Activated T-cell treated with anti-CD3 and anti-CD28 coated beads, Interleukin-2, amount 50 U/mL, for 4 hours (primary cell): Measurements from ENCODE around the gene NLGN1. TPM values are rescaled to one million over a fixed set of nuclear protein-coding genes. Genes with fewer than 3 reads are reported as not detected.

ENCODE experiments used
- ATAC-seq, 2 donors: fragments of 200-7000 bp; cut with Tn5 transposase; one replicate each; pipeline ENCODE4 v1.10.0; 2021
- DNase-seq: peaks from one replicate; pipeline ENCODE4 v3.0.0-alpha.2; 2020
- H3K27me3 Mint-ChIP-seq: one replicate; pipeline ENCODE4 v1.8.0; 2021; ENCODE audit warnings: low read depth, mixed read lengths
- H3K36me3 Mint-ChIP-seq: one replicate; pipeline ENCODE4 v1.8.0; 2022; ENCODE audit warnings: mixed read lengths; ENCODE audit not compliant: insufficient read depth
- H3K4me1 Mint-ChIP-seq: one replicate; pipeline ENCODE4 v1.8.0; 2021; ENCODE audit warnings: low read depth, mixed read lengths
- H3K4me3 Mint-ChIP-seq: one replicate; pipeline ENCODE4 v1.8.0; 2021; ENCODE audit warnings: mild to moderate bottlenecking, moderate library complexity, mixed read lengths
- H3K9me3 Mint-ChIP-seq: one replicate; pipeline ENCODE4 v1.8.0; 2021; ENCODE audit warnings: mixed read lengths
- total RNA-seq, 3 donors: library from RNA; stranded (reverse); gene quantifications; one replicate each; pipeline ENCODE4 v1.2.1, GENCODE V29; 2021

Gene NLGN1
- total RNA-seq, 3 donors from 2014 or later = not detected

- Mint-ChIP-seq H3K36me3 (no peaks in the 10 kb centered on the region), H3K4me3 (no peak overlapping the region), H3K27me3 (no peaks in the 10 kb centered on the region), H3K4me1 (no peaks in the 10 kb centered on the region), H3K9me3 (peaks cover 7% of the 10 kb centered on the region)
- DNase-seq (no peak), ATAC-seq (no peak)
These were observed 572.7 kb downstream of the NLGN1 start for GRCh38 chr3:173970281-173970680.

DNA sequence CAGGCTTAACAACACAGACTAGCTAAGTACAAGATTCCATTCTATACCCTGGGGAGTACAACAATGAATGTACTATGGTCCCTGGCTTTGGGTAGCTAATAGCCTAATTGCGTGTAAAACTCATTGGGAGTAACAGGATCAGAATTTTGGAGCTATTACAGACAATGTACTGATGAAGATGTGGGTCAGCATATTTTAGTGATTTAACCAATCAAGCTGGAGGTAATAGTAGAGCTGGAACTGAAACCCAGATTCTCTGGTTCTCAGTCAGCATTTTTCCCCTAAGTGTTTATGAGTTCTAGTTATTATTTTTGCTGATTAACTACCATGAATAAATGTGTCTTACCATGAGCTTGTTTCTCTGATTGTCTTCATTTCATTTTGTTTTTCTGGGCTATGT, 578.7 kb downstream of the NLGN1 start:
- H3K27me3 Mint-ChIP-seq = no peaks in the 10 kb centered on the region
- H3K36me3 Mint-ChIP-seq = no peaks in the 10 kb centered on the region
- ATAC-seq = no peak
- H3K4me1 Mint-ChIP-seq = no peaks in the 10 kb centered on the region
- H3K4me3 Mint-ChIP-seq = no peak overlapping the region
- no peak for DNase-seq
- H3K9me3 Mint-ChIP-seq = peaks cover under 1% of the 10 kb centered on the region

DNA sequence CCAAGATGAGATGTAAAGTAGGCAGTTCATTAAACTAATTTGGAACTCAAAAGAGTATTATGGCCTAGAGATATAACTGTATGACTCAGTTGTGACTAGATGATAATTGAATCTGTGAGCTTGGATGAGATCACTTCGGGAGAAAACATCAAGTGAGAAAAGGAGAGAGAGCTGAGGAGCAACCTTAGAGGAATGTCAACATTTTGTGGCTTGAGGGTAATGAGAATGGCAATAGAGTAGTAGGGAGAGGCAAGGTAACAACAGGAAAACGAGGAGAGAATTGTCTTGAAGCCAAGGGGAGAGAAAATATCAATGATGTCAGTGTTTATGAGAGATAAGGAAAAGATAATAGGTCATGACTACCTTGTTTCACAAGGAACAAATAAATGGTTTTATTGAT, 580.2 kb downstream of the NLGN1 start:
- DNase-seq (no peak), ATAC-seq (no peak)
- H3K4me3 Mint-ChIP-seq = no peak overlapping the region
- H3K4me1 Mint-ChIP-seq = no peaks in the 10 kb centered on the region
- no peaks in the 10 kb centered on the region for H3K27me3 Mint-ChIP-seq
- H3K9me3 Mint-ChIP-seq = no peaks in the 10 kb centered on the region
- H3K36me3 Mint-ChIP-seq = no peaks in the 10 kb centered on the region

GRCh38 chr3:173983343-173983742, 585.8 kb downstream of the NLGN1 start:
- Mint-ChIP-seq H3K27me3 (no peaks in the 10 kb centered on the region), H3K4me1 (no peaks in the 10 kb centered on the region), H3K9me3 (no peaks in the 10 kb centered on the region), H3K4me3 (no peak overlapping the region), H3K36me3 (no peaks in the 10 kb centered on the region)
- DNase-seq = no peak
- no peak for ATAC-seq

- ATAC-seq = no peak
These were observed 589.4 kb downstream of the NLGN1 start for GRCh38 chr3:173986861-173987410.

GRCh38 chr3:173988909-173989308, 591.4 kb downstream of the NLGN1 start:
- no peak overlapping the region for H3K4me3 Mint-ChIP-seq
- ATAC-seq (no peak), DNase-seq (no peak)
- no peaks in the 10 kb centered on the region for H3K4me1 Mint-ChIP-seq
- H3K9me3 Mint-ChIP-seq = no peaks in the 10 kb centered on the region
- no peaks in the 10 kb centered on the region for H3K27me3 Mint-ChIP-seq
- H3K36me3 Mint-ChIP-seq = no peaks in the 10 kb centered on the region

More at GRCh38 chr3:173986861-173987410, 589.4 kb downstream of the NLGN1 start:
- Mint-ChIP-seq H3K4me3 (no peak overlapping the region), H3K36me3 (no peaks in the 10 kb centered on the region), H3K27me3 (no peaks in the 10 kb centered on the region), H3K9me3 (no peaks in the 10 kb centered on the region), H3K4me1 (no peaks in the 10 kb centered on the region)
- DNase-seq = no peak

- Mint-ChIP-seq H3K4me3 (no peak overlapping the region), H3K9me3 (peaks cover 5% of the 10 kb centered on the region), H3K36me3 (no peaks in the 10 kb centered on the region), H3K27me3 (no peaks in the 10 kb centered on the region), H3K4me1 (no peaks in the 10 kb centered on the region)
- DNase-seq (no peak), ATAC-seq (no peak)
These were observed 594.9 kb downstream of the NLGN1 start for GRCh38 chr3:173992416-173992815.

- Mint-ChIP-seq H3K9me3 (peaks cover 5% of the 10 kb centered on the region), H3K4me3 (no peak overlapping the region), H3K4me1 (no peaks in the 10 kb centered on the region), H3K27me3 (no peaks in the 10 kb centered on the region), H3K36me3 (no peaks in the 10 kb centered on the region)
- no peak for DNase-seq
- ATAC-seq = no peak
These were observed 595.8 kb downstream of the NLGN1 start for GRCh38 chr3:173993299-173993698.

- Mint-ChIP-seq H3K36me3 (no peaks in the 10 kb centered on the region), H3K9me3 (peaks cover 5% of the 10 kb centered on the region), H3K4me3 (no peak overlapping the region), H3K27me3 (no peaks in the 10 kb centered on the region), H3K4me1 (no peaks in the 10 kb centered on the region)
- ATAC-seq (no peak), DNase-seq (no peak)
These were observed 603.1 kb downstream of the NLGN1 start for GRCh38 chr3:174000675-174001074.

DNA sequence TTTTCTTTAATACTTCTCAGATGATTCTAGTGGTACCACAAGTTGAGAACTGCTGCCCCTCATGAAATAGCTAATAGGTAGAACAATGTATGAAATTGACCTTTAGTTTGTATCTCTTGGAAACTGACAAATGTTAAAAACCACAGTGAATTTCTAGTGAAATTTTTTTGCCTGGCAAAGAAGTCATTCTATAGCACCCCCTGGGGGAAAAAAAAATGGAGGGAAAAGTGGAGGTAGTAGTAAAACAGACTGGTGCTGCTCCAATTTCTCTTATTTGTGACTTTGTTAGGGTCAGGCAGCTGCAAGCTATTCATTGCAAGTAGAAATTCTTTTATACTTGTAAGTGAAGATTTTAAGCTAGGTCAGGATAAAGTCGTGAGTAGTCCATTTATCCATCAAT, 605.0 kb downstream of the NLGN1 start:
- ATAC-seq (no peak), DNase-seq (no peak)
- Mint-ChIP-seq H3K4me1 (no peaks in the 10 kb centered on the region), H3K4me3 (no peak overlapping the region), H3K9me3 (no peaks in the 10 kb centered on the region), H3K27me3 (no peaks in the 10 kb centered on the region), H3K36me3 (no peaks in the 10 kb centered on the region)

- DNase-seq (no peak), ATAC-seq (no peak)
- H3K9me3 Mint-ChIP-seq = peaks cover 7% of the 10 kb centered on the region
- H3K27me3 Mint-ChIP-seq = no peaks in the 10 kb centered on the region
- no peaks in the 10 kb centered on the region for H3K36me3 Mint-ChIP-seq
- no peaks in the 10 kb centered on the region for H3K4me1 Mint-ChIP-seq
- H3K4me3 Mint-ChIP-seq = no peak overlapping the region
These were observed 613.4 kb downstream of the NLGN1 start for GRCh38 chr3:174010907-174011306.

DNA sequence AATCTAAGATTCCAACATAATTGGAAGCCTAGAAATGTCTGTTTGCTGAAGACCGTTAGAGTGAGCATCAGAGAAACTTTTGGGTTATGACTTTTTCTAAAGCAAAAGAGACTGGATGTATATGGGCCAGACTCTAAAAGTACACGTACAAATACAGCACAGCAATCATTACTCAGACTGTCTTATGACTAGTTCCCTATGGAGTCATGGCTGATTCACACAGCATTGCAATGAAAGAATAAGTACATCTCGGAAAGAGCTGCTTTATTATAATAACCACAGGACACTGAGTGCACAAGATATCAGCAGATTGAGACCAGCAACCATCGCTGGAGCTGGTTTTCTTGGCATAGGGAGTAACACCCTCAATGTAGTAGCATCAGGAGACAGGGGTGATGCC, 618.6 kb downstream of the NLGN1 start:
- Mint-ChIP-seq H3K36me3 (no peaks in the 10 kb centered on the region), H3K9me3 (peaks cover 11% of the 10 kb centered on the region)

GRCh38 chr3:174020156-174020555, 622.6 kb downstream of the NLGN1 start:
- peaks cover 8% of the 10 kb centered on the region for H3K9me3 Mint-ChIP-seq
- no peaks in the 10 kb centered on the region for H3K36me3 Mint-ChIP-seq
- ATAC-seq (no peak), DNase-seq (no peak)
- no peak overlapping the region for H3K4me3 Mint-ChIP-seq
- H3K4me1 Mint-ChIP-seq = no peaks in the 10 kb centered on the region
- no peaks in the 10 kb centered on the region for H3K27me3 Mint-ChIP-seq

More for the DNA sequence above, 618.6 kb downstream of the NLGN1 start:
- no peaks in the 10 kb centered on the region for H3K27me3 Mint-ChIP-seq
- no peak for ATAC-seq
- no peak overlapping the region for H3K4me3 Mint-ChIP-seq
- DNase-seq = no peak
- H3K4me1 Mint-ChIP-seq = no peaks in the 10 kb centered on the region

DNA sequence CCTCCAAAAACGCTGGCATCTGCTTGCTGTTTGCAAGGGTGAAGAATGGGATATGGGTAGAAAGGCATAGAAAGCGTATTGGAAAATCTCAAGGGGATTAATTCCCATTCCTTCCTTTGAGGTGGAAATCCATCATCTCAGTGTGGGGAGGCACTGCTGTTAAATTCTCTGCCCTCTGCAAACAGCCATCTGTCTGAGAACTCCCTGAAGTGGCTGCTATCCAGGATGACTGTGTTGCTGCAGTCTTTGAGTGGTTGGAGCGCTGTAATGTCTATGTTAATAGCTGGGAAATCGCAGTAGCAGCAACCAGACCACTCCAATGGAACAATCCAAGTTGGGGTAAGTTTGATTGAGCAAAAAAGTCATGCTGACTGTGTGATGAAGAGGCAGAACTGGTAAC, 625.9 kb downstream of the NLGN1 start:
- DNase-seq (no peak), ATAC-seq (no peak)
- Mint-ChIP-seq H3K36me3 (no peaks in the 10 kb centered on the region), H3K9me3 (peaks cover 11% of the 10 kb centered on the region), H3K27me3 (no peaks in the 10 kb centered on the region), H3K4me3 (no peak overlapping the region), H3K4me1 (no peaks in the 10 kb centered on the region)

DNA sequence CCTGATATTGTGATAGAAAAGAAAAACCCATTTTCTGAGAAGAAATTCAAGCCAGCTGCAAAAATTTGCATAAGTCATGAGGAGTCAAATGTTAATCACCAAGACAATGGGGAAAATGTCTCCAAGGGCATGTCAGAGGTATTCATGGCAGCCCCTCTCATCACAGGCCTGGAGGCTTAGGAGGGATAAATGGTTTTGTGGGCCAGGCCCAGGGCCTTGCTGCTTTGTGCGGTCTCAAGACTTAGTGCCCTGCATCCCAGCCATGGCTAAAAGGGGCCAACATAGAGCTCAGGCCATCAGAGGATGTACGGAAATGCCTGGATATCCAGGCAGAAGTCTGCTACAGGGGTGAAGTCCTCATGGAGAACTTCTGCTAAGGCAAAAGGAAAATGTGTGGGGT, 631.1 kb downstream of the NLGN1 start:
- Mint-ChIP-seq H3K4me3 (no peak overlapping the region), H3K36me3 (no peaks in the 10 kb centered on the region), H3K9me3 (peaks cover 27% of the 10 kb centered on the region), H3K27me3 (no peaks in the 10 kb centered on the region), H3K4me1 (no peaks in the 10 kb centered on the region)
- ATAC-seq = no peak
- no peak for DNase-seq
